Neuron (in vitro differentiated cells): ENCODE measurements around the gene GGT5.

ENCODE experiments used
- H2AFZ ChIP-seq: one replicate; pipeline ENCODE4 v1.6.1; 2013; ENCODE audit warnings: low read depth, mild to moderate bottlenecking, inconsistent platforms, low read length, moderate library complexity
- H3K27me3 ChIP-seq: one replicate; pipeline ENCODE4 v1.6.1; 2013; ENCODE audit warnings: low read length; ENCODE audit not compliant: insufficient read depth
- H3K36me3 ChIP-seq: one replicate; pipeline ENCODE4 v1.6.1; 2013; ENCODE audit warnings: low read length; ENCODE audit not compliant: insufficient read depth
- H3K4me1 ChIP-seq: one replicate; pipeline ENCODE4 v1.6.1; 2013; ENCODE audit warnings: low read length; ENCODE audit not compliant: insufficient read depth
- H3K4me3 ChIP-seq: 2 replicates; pipeline ENCODE4 v1.5.1; 2013; ENCODE audit warnings: mild to moderate bottlenecking, low read length, moderate library complexity
- H3K9me3 ChIP-seq: one replicate; pipeline ENCODE4 v1.6.1; 2013; ENCODE audit warnings: low read length

Gene GGT5

GRCh38 chr22:24201681-24202614 lies 42.9 kb downstream of the GGT5 start:
- Histone ChIP-seq H3K4me3 (no peak overlapping the region), H3K4me1 (no peaks in the 10 kb centered on the region), H3K36me3 (no peaks in the 10 kb centered on the region), H3K27me3 (no peaks in the 10 kb centered on the region), H2AFZ (no peak overlapping the region), H3K9me3 (peaks cover 2% of the 10 kb centered on the region)

GRCh38 chr22:24200619-24201212 lies 44.2 kb downstream of the GGT5 start:
- Histone ChIP-seq H3K36me3 (no peaks in the 10 kb centered on the region), H3K27me3 (no peaks in the 10 kb centered on the region), H3K9me3 (peaks cover 2% of the 10 kb centered on the region), H2AFZ (no peak overlapping the region), H3K4me3 (no peak overlapping the region), H3K4me1 (no peaks in the 10 kb centered on the region)

- no peaks in the 10 kb centered on the region for H3K4me1 ChIP-seq
- no peaks in the 10 kb centered on the region for H3K36me3 ChIP-seq
- no peak overlapping the region for H2AFZ ChIP-seq
- no peak overlapping the region for H3K4me3 ChIP-seq
- no peaks in the 10 kb centered on the region for H3K9me3 ChIP-seq
- no peaks in the 10 kb centered on the region for H3K27me3 ChIP-seq
Observed at GRCh38 chr22:24198682-24199052, 46.2 kb downstream of the GGT5 start.

- Histone ChIP-seq H3K9me3 (no peaks in the 10 kb centered on the region), H3K27me3 (no peaks in the 10 kb centered on the region), H3K36me3 (no peaks in the 10 kb centered on the region), H3K4me3 (no peak overlapping the region), H3K4me1 (no peaks in the 10 kb centered on the region), H2AFZ (no peak overlapping the region)
Observed at GRCh38 chr22:24191893-24192292, 53.0 kb downstream of the GGT5 start.

- Histone ChIP-seq H3K4me3 (no peak overlapping the region), H2AFZ (no peak overlapping the region), H3K27me3 (no peaks in the 10 kb centered on the region)
Observed at GRCh38 chr22:24191381-24191841, 53.5 kb downstream of the GGT5 start.

GRCh38 chr22:24190596-24191208 lies 54.2 kb downstream of the GGT5 start:
- Histone ChIP-seq H3K27me3 (no peaks in the 10 kb centered on the region), H2AFZ (no peak overlapping the region), H3K4me3 (no peak overlapping the region), H3K36me3 (no peaks in the 10 kb centered on the region), H3K9me3 (no peaks in the 10 kb centered on the region), H3K4me1 (no peaks in the 10 kb centered on the region)

More at GRCh38 chr22:24191381-24191841, 53.5 kb downstream of the GGT5 start:
- Histone ChIP-seq H3K9me3 (no peaks in the 10 kb centered on the region), H3K36me3 (no peaks in the 10 kb centered on the region), H3K4me1 (no peaks in the 10 kb centered on the region)

- no peaks in the 10 kb centered on the region for H3K9me3 ChIP-seq
- no peaks in the 10 kb centered on the region for H3K27me3 ChIP-seq
- no peak overlapping the region for H3K4me3 ChIP-seq
- H3K4me1 ChIP-seq: no peaks in the 10 kb centered on the region
- H3K36me3 ChIP-seq: no peaks in the 10 kb centered on the region
- no peak overlapping the region for H2AFZ ChIP-seq
Observed at GRCh38 chr22:24190159-24190540, 54.7 kb downstream of the GGT5 start.

- Histone ChIP-seq H3K4me3 (no peak overlapping the region), H3K36me3 (no peaks in the 10 kb centered on the region), H3K27me3 (no peaks in the 10 kb centered on the region), H3K9me3 (no peaks in the 10 kb centered on the region), H3K4me1 (no peaks in the 10 kb centered on the region), H2AFZ (no peak overlapping the region)
Observed at GRCh38 chr22:24189249-24190158, 55.4 kb downstream of the GGT5 start.

GRCh38 chr22:24188705-24189248 lies 56.1 kb downstream of the GGT5 start:
- Histone ChIP-seq H3K4me1 (no peaks in the 10 kb centered on the region), H3K9me3 (no peaks in the 10 kb centered on the region), H2AFZ (no peak overlapping the region), H3K27me3 (no peaks in the 10 kb centered on the region), H3K4me3 (no peak overlapping the region), H3K36me3 (no peaks in the 10 kb centered on the region)

GRCh38 chr22:24187731-24188644 lies 56.9 kb downstream of the GGT5 start:
- H2AFZ ChIP-seq: no peak overlapping the region
- H3K4me3 ChIP-seq: no peak overlapping the region

GRCh38 chr22:24186892-24187670 lies 57.8 kb downstream of the GGT5 start:
- H3K9me3 ChIP-seq: no peaks in the 10 kb centered on the region
- no peaks in the 10 kb centered on the region for H3K27me3 ChIP-seq

More at GRCh38 chr22:24187731-24188644, 56.9 kb downstream of the GGT5 start:
- no peaks in the 10 kb centered on the region for H3K36me3 ChIP-seq
- no peaks in the 10 kb centered on the region for H3K27me3 ChIP-seq
- no peaks in the 10 kb centered on the region for H3K9me3 ChIP-seq
- no peaks in the 10 kb centered on the region for H3K4me1 ChIP-seq

More at GRCh38 chr22:24186892-24187670, 57.8 kb downstream of the GGT5 start:
- no peak overlapping the region for H2AFZ ChIP-seq
- no peaks in the 10 kb centered on the region for H3K4me1 ChIP-seq
- no peak overlapping the region for H3K4me3 ChIP-seq
- H3K36me3 ChIP-seq: no peaks in the 10 kb centered on the region
